Activated CD8-positive, alpha-beta T cell treated with anti-CD3 and anti-CD28 coated beads for 36 hours (primary cell): ENCODE measurements around the gene MYT1. TPM values are rescaled to one million over a fixed set of nuclear protein-coding genes. Genes with fewer than 3 reads are reported as not detected.

ENCODE experiments used
- ATAC-seq: fragments of 200-7000 bp; cut with Tn5 transposase; one replicate; pipeline ENCODE4 v1.10.0; 2021; ENCODE audit warnings: mild to moderate bottlenecking, moderate library complexity
- CTCF ChIA-PET: fragments of 350-600 bp; sonication (Branson Sonifier 250); formaldehyde crosslinking; loops from one replicate; lab custom pipeline; 2021; ENCODE audit warnings: antibody characterized with exemption; lab: Charles Lee
- POLR2A ChIA-PET: fragments of 350-600 bp; sonication (Branson Sonifier 250); formaldehyde crosslinking; loops from one replicate; lab custom pipeline; 2021; ENCODE audit warnings: antibody characterized with exemption; lab: Charles Lee
- DNase-seq: peaks from one replicate; pipeline ENCODE4 v3.0.0-alpha.2; 2020
- H3K27ac Mint-ChIP-seq: one replicate; pipeline ENCODE4 v1.8.0; 2021; ENCODE audit warnings: mild to moderate bottlenecking, mixed read lengths
- H3K27me3 Mint-ChIP-seq: one replicate; pipeline ENCODE4 v1.8.0; 2021; ENCODE audit warnings: mixed read lengths
- H3K36me3 Mint-ChIP-seq: one replicate; pipeline ENCODE4 v1.8.0; 2021; ENCODE audit warnings: low read depth, mixed read lengths
- H3K4me1 Mint-ChIP-seq: one replicate; pipeline ENCODE4 v1.8.0; 2021; ENCODE audit warnings: low read depth, mixed read lengths
- H3K4me3 Mint-ChIP-seq: one replicate; pipeline ENCODE4 v1.8.0; 2021; ENCODE audit warnings: mild to moderate bottlenecking, moderate library complexity, mixed read lengths
- H3K9me3 Mint-ChIP-seq: one replicate; pipeline ENCODE4 v1.8.0; 2021; ENCODE audit warnings: mixed read lengths
- intact Hi-C: fragments of 100-400 bp; cut with micrococcal nuclease; formaldehyde crosslinking; loops from one replicate; pipeline ENCODE4 v1.10.0; 2022
- total RNA-seq, 2 experiments: library from RNA; stranded (reverse); gene quantifications; one replicate each; pipeline ENCODE4 v1.2.3, GENCODE V29; 2021
- TF ChIP-seq, protein P1 (sequence below): fragments of 200-600 bp; IDR thresholded peaks from one replicate; pipeline ENCODE4 v1.8.0; 2022; ENCODE audit warnings: antibody characterized with exemption, mild to moderate bottlenecking

MYT1 gene
- total RNA-seq, 2 experiments from 2014 or later: not detected

- intact Hi-C loops: no loop called here
- Mint-ChIP-seq H3K4me3 (no peak overlapping the region), H3K27me3 (no peaks in the 10 kb centered on the region), H3K4me1 (peaks cover 11% of the 10 kb centered on the region), H3K9me3 (no peaks in the 10 kb centered on the region), H3K36me3 (no peaks in the 10 kb centered on the region), H3K27ac (no peak overlapping the region)
- no peak for DNase-seq
- TF ChIP-seq, protein P1, sequence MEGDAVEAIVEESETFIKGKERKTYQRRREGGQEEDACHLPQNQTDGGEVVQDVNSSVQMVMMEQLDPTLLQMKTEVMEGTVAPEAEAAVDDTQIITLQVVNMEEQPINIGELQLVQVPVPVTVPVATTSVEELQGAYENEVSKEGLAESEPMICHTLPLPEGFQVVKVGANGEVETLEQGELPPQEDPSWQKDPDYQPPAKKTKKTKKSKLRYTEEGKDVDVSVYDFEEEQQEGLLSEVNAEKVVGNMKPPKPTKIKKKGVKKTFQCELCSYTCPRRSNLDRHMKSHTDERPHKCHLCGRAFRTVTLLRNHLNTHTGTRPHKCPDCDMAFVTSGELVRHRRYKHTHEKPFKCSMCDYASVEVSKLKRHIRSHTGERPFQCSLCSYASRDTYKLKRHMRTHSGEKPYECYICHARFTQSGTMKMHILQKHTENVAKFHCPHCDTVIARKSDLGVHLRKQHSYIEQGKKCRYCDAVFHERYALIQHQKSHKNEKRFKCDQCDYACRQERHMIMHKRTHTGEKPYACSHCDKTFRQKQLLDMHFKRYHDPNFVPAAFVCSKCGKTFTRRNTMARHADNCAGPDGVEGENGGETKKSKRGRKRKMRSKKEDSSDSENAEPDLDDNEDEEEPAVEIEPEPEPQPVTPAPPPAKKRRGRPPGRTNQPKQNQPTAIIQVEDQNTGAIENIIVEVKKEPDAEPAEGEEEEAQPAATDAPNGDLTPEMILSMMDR: no peak
- ATAC-seq: no peak
- CTCF ChIA-PET: no interaction called here
- POLR2A ChIA-PET: no interaction called here
Measured at GRCh38 chr20:64220891-64221527, 56.8 kb downstream of the MYT1 start.

- H3K9me3 Mint-ChIP-seq: no peaks in the 10 kb centered on the region
- no peaks in the 10 kb centered on the region for H3K27me3 Mint-ChIP-seq
- H3K4me3 Mint-ChIP-seq: no peak overlapping the region
- H3K36me3 Mint-ChIP-seq: no peaks in the 10 kb centered on the region
- intact Hi-C loops: no loop called here
- H3K27ac Mint-ChIP-seq: no peak overlapping the region
- ChIA-PET POLR2A (no interaction called here), CTCF (no interaction called here)
- TF ChIP-seq, protein P1: no peak
- ATAC-seq: no peak
- H3K4me1 Mint-ChIP-seq: peaks cover 18% of the 10 kb centered on the region
- no peak for DNase-seq
Measured at GRCh38 chr20:64222291-64222735, 58.1 kb downstream of the MYT1 start.

DNA sequence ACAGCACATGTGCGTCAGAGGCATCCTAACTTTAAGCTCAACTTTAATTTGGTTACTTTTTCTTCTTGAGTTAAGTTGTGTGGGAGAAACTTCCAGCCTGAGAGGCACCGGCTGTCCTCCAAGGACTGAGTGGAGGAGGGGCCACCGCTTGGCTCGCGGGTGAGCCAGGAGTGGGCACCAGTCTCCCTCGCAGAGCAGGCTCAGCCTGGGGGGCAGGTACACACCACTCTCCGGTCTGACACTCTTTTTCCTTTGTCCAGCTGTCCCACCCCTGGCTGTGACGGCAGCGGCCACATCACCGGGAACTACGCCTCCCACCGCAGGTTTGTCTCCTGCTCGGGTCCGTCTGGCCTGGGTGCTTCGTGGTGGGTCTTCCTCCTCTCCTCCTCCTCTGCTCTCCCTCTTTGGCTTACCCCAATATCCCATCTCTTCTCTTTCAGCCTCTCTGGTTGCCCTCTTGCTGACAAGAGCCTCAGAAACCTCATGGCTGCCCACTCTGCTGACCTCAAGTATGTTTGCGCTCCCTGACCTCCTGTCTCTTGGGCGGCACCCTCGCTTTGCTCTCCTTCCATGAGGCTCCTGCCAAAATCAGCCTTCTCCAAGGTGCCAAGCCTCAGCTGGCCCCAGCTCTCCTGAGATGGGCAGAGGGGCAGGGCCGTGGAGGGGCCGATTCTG, 58.7 kb downstream of the MYT1 start:
- ATAC-seq (no peak), DNase-seq (no peak)
- H3K4me1 Mint-ChIP-seq: peaks cover 19% of the 10 kb centered on the region
- H3K27me3 Mint-ChIP-seq: no peaks in the 10 kb centered on the region
- H3K4me3 Mint-ChIP-seq: no peak overlapping the region
- ChIA-PET POLR2A (no interaction called here), CTCF (no interaction called here)
- H3K9me3 Mint-ChIP-seq: no peaks in the 10 kb centered on the region
- no peak overlapping the region for H3K27ac Mint-ChIP-seq
- TF ChIP-seq, protein P1: no peak
- no peaks in the 10 kb centered on the region for H3K36me3 Mint-ChIP-seq
- intact Hi-C loops: no loop called here

DNA sequence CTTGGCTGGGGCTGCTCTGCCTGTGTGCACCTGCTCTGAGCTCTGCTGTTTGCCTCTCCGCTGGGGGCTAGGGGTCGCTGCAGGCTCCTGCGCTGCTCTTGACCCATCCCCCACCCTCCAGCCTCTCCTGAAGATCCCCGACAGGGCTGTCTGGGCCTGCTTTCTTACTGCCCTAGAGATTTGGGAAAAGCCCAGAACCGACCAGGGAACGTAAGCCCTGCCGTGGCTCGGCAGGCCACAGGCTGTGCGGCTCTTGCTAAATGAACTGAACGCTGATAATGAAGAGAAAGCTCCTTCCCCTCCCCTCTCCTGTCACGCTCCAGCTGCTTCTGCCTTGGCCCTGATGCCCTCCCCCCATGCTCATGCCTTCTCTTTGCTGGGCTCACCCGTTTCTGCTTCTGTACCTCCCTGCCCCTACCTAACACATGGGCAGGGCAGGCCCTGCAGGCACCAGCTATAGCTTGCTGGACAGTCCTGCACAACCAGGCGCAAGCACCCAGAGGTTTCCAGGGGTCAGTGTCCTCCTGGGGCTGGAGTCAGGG, 59.3 kb downstream of the MYT1 start:
- CTCF ChIA-PET: interaction anchor here (0.7 kb wide), 1 partner anchor 1015 kb away, joined by 3 read pairs; no protein-coding TSS in a partner anchor
- H3K27me3 Mint-ChIP-seq: no peaks in the 10 kb centered on the region
- POLR2A ChIA-PET: no interaction called here
- H3K9me3 Mint-ChIP-seq: no peaks in the 10 kb centered on the region
- intact Hi-C loops: no loop called here
- H3K27ac Mint-ChIP-seq: no peak overlapping the region
- DNase-seq (no peak), ATAC-seq (no peak)
- H3K4me3 Mint-ChIP-seq: no peak overlapping the region
- no peaks in the 10 kb centered on the region for H3K36me3 Mint-ChIP-seq
- TF ChIP-seq, protein P1: no peak
- H3K4me1 Mint-ChIP-seq: peaks cover 19% of the 10 kb centered on the region
